ENCODE results near the gene ATP8B1. TPM values are rescaled to one million over a fixed set of nuclear protein-coding genes. Genes with fewer than 3 reads are reported as not detected.
A peak's percentile ranks its signal among the peaks of the same experiment; 100 is the strongest.

The ATP8B1 gene
- total and polyA plus RNA-seq, 2 donors (not counting 3 experiments of a cell fraction or from before 2014, with no cell fraction given) = 49.3 to 100 TPM

DNA sequence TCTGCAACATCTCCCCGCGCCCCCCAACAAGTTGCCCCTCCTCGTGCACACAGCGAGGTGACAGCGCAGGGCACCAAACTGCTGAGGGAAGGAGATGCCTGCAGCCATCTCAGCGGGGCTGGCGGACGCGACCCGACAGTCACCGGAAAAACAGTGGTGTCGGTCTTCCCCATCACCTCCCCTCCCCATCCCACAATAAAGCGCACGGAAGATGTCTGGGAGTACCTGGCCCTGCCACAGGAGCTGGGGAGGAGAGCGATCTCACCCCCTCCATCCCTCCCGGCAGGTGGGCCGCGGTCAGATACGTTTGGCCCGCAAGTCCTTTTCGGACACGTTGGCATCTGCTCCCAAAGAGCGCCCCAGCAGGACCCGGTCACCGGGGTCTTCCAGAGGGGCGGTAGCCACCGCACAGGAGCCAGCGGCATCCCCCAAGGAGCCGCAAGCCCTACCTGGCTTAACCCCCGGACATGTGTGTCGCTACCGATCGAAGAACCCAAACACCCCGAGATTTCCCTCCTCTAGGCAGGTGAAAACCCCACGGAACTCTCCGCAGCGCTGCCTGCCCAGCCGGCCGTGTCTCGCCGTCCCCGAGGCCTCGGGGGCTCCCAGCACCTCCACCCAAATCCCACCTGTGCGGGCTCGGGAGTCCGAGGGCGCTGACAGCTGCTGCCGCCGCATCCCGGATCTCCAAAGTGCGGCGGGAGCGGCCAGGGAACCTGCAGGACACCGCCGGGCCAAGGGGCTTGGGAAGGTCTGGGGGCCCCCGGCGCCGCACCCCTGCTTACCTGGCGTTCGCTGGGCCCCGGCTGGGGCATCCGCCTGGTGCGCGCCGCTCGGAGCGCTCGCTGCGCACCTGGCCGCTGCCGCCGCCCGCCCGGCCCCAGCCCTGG, 657 bp downstream of the ATP8B1 start:
- CTCF ChIA-PET = interaction anchor here (1.0 to 1.8 kb wide), 9 partner anchors 9 to 319 kb away, joined by 3 to 7 read pairs (median 4); no protein-coding TSS in a partner anchor
- H3K79me2 ChIP-seq (ENCODE audit: control insufficient read depth, insufficient read depth, low read length) = peaks cover 47% of the 10 kb centered on the region

More for the DNA sequence above, 657 bp downstream of the ATP8B1 start:
- peaks cover 0 to 2% of the 10 kb centered on the region in 2 experiments for H3K36me3 ChIP-seq (ENCODE audit: control insufficient read depth in 2 of 2, extremely low read depth in 1 of 2, insufficient read depth in 2 of 2, low read length in 2 of 2)
- BruUV-seq (replicated peaks) = TSS peak; percentile 1
- peaks cover 37% of the 10 kb centered on the region for H3K4me1 ChIP-seq (ENCODE audit: control insufficient read depth, extremely low read depth, insufficient read depth, low read length)
- H3K27me3 ChIP-seq (ENCODE audit: control insufficient read depth in 2 of 2, insufficient read depth in 2 of 2, low read length in 2 of 2) = no peaks in the 10 kb centered on the region
- FAIRE-seq (no peak), DNase-seq (ENCODE audit: low read depth, low spot score) (no peak)
- H3K27ac ChIP-seq (ENCODE audit: insufficient read depth, low read depth, low read length) = peak overlapping the region; percentile 63
- H4K20me1 ChIP-seq (replicated peaks; ENCODE audit: control insufficient read depth, extremely low read depth, insufficient read depth, low read length) = no peaks in the 10 kb centered on the region
- intact Hi-C loops (cut with micrococcal nuclease) = loop anchor here (1.0 to 5.0 kb wide), 5 partner anchors 18 to 125 kb away; no protein-coding TSS in a partner anchor
- H2AFZ ChIP-seq (ENCODE audit: low read depth, low read length) = no peak overlapping the region
- POLR2A ChIA-PET = interaction anchor here (0.6 to 1.1 kb wide), 5 partner anchors 17 to 34 kb away, joined by 3 read pairs; no protein-coding TSS in a partner anchor
- no peaks in the 10 kb centered on the region for H3K9me1 ChIP-seq (replicated peaks; ENCODE audit: control insufficient read depth, extremely low read depth, insufficient read depth, low read length)
- H3K9ac ChIP-seq (replicated peaks; ENCODE audit: extremely low read depth, insufficient read depth, low read length) = peak overlapping the region; percentile 95
- TF ChIP-seq POLR2AphosphoS5 (IDR thresholded peaks at IDR 0.05; ENCODE audit: insufficient read depth, low read depth, low read length) = no peak
- TF ChIP-seq, protein P1, sequence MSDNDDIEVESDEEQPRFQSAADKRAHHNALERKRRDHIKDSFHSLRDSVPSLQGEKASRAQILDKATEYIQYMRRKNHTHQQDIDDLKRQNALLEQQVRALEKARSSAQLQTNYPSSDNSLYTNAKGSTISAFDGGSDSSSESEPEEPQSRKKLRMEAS (IDR thresholded peaks at IDR 0.05; ENCODE audit: insufficient read depth, insufficient read length) = no peak
- no peak for TF ChIP-seq MYC (IDR thresholded peaks at IDR 0.05; ENCODE audit: low read depth, low read length)
- no peak for TF ChIP-seq POLR2A (IDR thresholded peaks at IDR 0.05; ENCODE audit: low read depth, low read length)
- no peak for TF ChIP-seq EZH2 (IDR thresholded peaks at IDR 0.05; ENCODE audit: borderline replicate concordance, low read depth, low read length, severe bottlenecking)
- TF ChIP-seq, protein P2, sequence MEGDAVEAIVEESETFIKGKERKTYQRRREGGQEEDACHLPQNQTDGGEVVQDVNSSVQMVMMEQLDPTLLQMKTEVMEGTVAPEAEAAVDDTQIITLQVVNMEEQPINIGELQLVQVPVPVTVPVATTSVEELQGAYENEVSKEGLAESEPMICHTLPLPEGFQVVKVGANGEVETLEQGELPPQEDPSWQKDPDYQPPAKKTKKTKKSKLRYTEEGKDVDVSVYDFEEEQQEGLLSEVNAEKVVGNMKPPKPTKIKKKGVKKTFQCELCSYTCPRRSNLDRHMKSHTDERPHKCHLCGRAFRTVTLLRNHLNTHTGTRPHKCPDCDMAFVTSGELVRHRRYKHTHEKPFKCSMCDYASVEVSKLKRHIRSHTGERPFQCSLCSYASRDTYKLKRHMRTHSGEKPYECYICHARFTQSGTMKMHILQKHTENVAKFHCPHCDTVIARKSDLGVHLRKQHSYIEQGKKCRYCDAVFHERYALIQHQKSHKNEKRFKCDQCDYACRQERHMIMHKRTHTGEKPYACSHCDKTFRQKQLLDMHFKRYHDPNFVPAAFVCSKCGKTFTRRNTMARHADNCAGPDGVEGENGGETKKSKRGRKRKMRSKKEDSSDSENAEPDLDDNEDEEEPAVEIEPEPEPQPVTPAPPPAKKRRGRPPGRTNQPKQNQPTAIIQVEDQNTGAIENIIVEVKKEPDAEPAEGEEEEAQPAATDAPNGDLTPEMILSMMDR (IDR thresholded peaks at IDR 0.05; ENCODE audit: extremely low read depth in 1 of 2, insufficient read depth in 1 of 2, low read depth in 1 of 2, low read length in 2 of 2) = no peak
- no peak for TF ChIP-seq GATA2 (IDR thresholded peaks at IDR 0.05; ENCODE audit: insufficient read depth, insufficient read length, low read depth, low read length)
- no peak for TF ChIP-seq JUN (IDR thresholded peaks at IDR 0.05; ENCODE audit: borderline replicate concordance, insufficient read depth, insufficient read length, low read depth)
- TF ChIP-seq FOS (IDR thresholded peaks at IDR 0.05; ENCODE audit: borderline replicate concordance, insufficient read depth, low read length) = no peak
- dilution Hi-C loops (cut with MboI; ENCODE audit: extremely low pct_ligation_motif_present, low sequenced_read_pairs) = no loop called here
- peak overlapping the region; percentile 89 for H3K4me2 ChIP-seq (ENCODE audit: insufficient read depth, low read length)
- no peaks in the 10 kb centered on the region for H3K9me3 ChIP-seq (replicated peaks; ENCODE audit: control insufficient read depth, insufficient read depth, low read length)
- H3K4me3 ChIP-seq (replicated peaks in 1 of 3; ENCODE audit: insufficient read depth in 1 of 3, low read depth in 1 of 3, low read length in 3 of 3) = peak overlapping the region; percentile 89 to 98 (median 94)

Data from endothelial cell of umbilical vein (primary cell).